Gastroesophageal sphincter (tissue), 3 donors: ENCODE results near the gene NOSIP.

ENCODE experiments used
- POLR2A ChIP-seq, 2 donors: fragments of 450-650 bp; IDR thresholded peaks; one replicate each; pipeline ENCODE4 v1.6.1; 2017; ENCODE audit warnings: antibody characterized with exemption in 2 of 2, mild to moderate bottlenecking in 2 of 2, moderate library complexity in 1 of 2
- TF ChIP-seq, protein P1 (sequence below), 4 experiments: fragments of 200-600 bp in 2 of 4; fragments of 450-650 bp in 2 of 4; sonication (generic) in 1 of 4; IDR thresholded peaks; one replicate each; pipeline ENCODE4 v1.5.1; 2017 to 2019; ENCODE audit warnings: antibody characterized with exemption in 4 of 4, mild to moderate bottlenecking in 2 of 4, moderate library complexity in 2 of 4

GRCh38 chr19:49592486-49593232 is 12.3 kb upstream of the NOSIP start:
- TF ChIP-seq, protein P1, sequence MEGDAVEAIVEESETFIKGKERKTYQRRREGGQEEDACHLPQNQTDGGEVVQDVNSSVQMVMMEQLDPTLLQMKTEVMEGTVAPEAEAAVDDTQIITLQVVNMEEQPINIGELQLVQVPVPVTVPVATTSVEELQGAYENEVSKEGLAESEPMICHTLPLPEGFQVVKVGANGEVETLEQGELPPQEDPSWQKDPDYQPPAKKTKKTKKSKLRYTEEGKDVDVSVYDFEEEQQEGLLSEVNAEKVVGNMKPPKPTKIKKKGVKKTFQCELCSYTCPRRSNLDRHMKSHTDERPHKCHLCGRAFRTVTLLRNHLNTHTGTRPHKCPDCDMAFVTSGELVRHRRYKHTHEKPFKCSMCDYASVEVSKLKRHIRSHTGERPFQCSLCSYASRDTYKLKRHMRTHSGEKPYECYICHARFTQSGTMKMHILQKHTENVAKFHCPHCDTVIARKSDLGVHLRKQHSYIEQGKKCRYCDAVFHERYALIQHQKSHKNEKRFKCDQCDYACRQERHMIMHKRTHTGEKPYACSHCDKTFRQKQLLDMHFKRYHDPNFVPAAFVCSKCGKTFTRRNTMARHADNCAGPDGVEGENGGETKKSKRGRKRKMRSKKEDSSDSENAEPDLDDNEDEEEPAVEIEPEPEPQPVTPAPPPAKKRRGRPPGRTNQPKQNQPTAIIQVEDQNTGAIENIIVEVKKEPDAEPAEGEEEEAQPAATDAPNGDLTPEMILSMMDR (IDR thresholded peaks at IDR 0.05): no peak
- no peak for TF ChIP-seq POLR2A (IDR thresholded peaks at IDR 0.05)
